Gastroesophageal sphincter (tissue), 4 donors: ENCODE data around the gene MFNG. TPM values are rescaled to one million over a fixed set of nuclear protein-coding genes. Genes with fewer than 3 reads are reported as not detected.

Experiments used
- ATAC-seq: fragments of 150-250 bp; one replicate; pipeline ENCODE4 v1.9.1; 2016; ENCODE audit warnings: mild to moderate bottlenecking, moderate library complexity
- H3K27ac ChIP-seq, 4 donors: fragments of 200-600 bp; sonication (generic) in 3 of 4; 1 replicate in 3 of 4; 2 replicates in 1 of 4; pipeline ENCODE4 v1.5.1; 2016 to 2019
- H3K27me3 ChIP-seq: fragments of 200-600 bp; sonication (generic); one replicate; pipeline ENCODE4 v1.5.1; 2019
- H3K36me3 ChIP-seq, 2 donors: fragments of 200-600 bp; sonication (generic); one replicate each; pipeline ENCODE4 v1.5.1; 2019; ENCODE audit warnings: control low read depth in 1 of 2
- H3K4me1 ChIP-seq, 3 donors: fragments of 200-600 bp; sonication (generic); 1 replicate in 2 of 3; 2 replicates in 1 of 3; pipeline ENCODE4 v1.5.1; 2016 to 2019; ENCODE audit warnings: control low read depth in 2 of 3
- H3K4me3 ChIP-seq, 2 donors: fragments of 200-600 bp; sonication (generic); one replicate each; pipeline ENCODE4 v1.5.1; 2019; ENCODE audit warnings: mild to moderate bottlenecking in 1 of 2, moderate library complexity in 1 of 2
- H3K9me3 ChIP-seq, 3 donors: fragments of 200-600 bp; sonication (generic); one replicate each; pipeline ENCODE4 v1.5.1; 2017 to 2019; ENCODE audit warnings: control low read depth in 2 of 3
- EP300 ChIP-seq: sonication (generic); formaldehyde crosslinking; IDR thresholded peaks from one replicate; pipeline ENCODE4 v1.6.1; 2017; ENCODE audit warnings: antibody characterized with exemption, mild to moderate bottlenecking
- POLR2A ChIP-seq, 2 donors: fragments of 450-650 bp; IDR thresholded peaks; one replicate each; pipeline ENCODE4 v1.6.1; 2017; ENCODE audit warnings: antibody characterized with exemption in 2 of 2, mild to moderate bottlenecking in 2 of 2, moderate library complexity in 1 of 2
- POLR2AphosphoS5 ChIP-seq: sonication (generic); formaldehyde crosslinking; IDR thresholded peaks from one replicate; pipeline ENCODE4 v1.6.1; 2017; ENCODE audit warnings: antibody characterized with exemption
- WGBS, 2 donors: methylation state at CpG; one replicate each; pipeline ENCODE4 v1.1.5; 2018; ENCODE audit warnings: low coverage in 1 of 2; 5-methylcytosine and 5-hydroxymethylcytosine counted together
- total RNA-seq, 4 donors: library from RNA; depleted of rRNA; stranded (reverse); fragments of >200 nt; gene quantifications; one replicate each; pipeline ENCODE4 v1.1.0, GENCODE V29; 2016
- TF ChIP-seq, protein P1 (sequence below), 4 experiments: fragments of 200-600 bp in 2 of 4; fragments of 450-650 bp in 2 of 4; sonication (generic) in 1 of 4; IDR thresholded peaks; one replicate each; pipeline ENCODE4 v1.5.1; 2017 to 2019; ENCODE audit warnings: antibody characterized with exemption in 4 of 4, mild to moderate bottlenecking in 2 of 4, moderate library complexity in 2 of 4

MFNG gene
- total RNA-seq, 4 donors from 2014 or later, result 6.4 to 14.6 (median 12.1) TPM

DNA sequence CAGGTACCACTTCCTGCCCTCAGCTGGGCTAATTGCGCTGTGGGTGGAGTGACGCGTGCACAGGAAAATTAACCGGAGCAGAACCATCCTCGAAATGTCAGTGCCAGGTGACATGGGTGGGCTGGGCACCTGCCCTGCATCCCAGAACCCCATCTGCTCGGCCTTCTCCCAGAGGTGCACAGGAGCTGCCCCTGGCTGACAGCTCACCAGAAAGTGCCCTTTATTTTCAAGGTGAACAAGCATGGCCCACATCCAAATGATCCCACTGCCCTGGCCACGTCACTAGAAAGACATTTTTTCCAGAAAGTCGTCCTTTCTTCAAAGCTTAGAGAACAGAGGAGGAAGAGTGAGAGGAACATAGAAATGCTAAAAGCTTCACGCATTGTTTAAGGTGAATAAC is 54.8 kb downstream of the MFNG start:
- Histone ChIP-seq H3K36me3 (no peaks in the 10 kb centered on the region), H3K4me3 (no peak overlapping the region), H3K27me3 (peaks cover 97% of the 10 kb centered on the region), H3K9me3 (peaks cover 0 to 10% (median 0%) of the 10 kb centered on the region in 3 donors), H3K4me1 (peaks cover 0 to 18% (median 3%) of the 10 kb centered on the region in 3 donors), H3K27ac (no peak overlapping the region)
- no peak for ATAC-seq
- TF ChIP-seq, protein P1, sequence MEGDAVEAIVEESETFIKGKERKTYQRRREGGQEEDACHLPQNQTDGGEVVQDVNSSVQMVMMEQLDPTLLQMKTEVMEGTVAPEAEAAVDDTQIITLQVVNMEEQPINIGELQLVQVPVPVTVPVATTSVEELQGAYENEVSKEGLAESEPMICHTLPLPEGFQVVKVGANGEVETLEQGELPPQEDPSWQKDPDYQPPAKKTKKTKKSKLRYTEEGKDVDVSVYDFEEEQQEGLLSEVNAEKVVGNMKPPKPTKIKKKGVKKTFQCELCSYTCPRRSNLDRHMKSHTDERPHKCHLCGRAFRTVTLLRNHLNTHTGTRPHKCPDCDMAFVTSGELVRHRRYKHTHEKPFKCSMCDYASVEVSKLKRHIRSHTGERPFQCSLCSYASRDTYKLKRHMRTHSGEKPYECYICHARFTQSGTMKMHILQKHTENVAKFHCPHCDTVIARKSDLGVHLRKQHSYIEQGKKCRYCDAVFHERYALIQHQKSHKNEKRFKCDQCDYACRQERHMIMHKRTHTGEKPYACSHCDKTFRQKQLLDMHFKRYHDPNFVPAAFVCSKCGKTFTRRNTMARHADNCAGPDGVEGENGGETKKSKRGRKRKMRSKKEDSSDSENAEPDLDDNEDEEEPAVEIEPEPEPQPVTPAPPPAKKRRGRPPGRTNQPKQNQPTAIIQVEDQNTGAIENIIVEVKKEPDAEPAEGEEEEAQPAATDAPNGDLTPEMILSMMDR (IDR thresholded peaks at IDR 0.05), result no peak
- no peak for TF ChIP-seq POLR2AphosphoS5
- no peak for TF ChIP-seq POLR2A (IDR thresholded peaks at IDR 0.05)
- no peak for TF ChIP-seq EP300
- 71 to 100% methylated on average over 1 to 4 of the region's 9 CpGs for WGBS, 2 donors

DNA sequence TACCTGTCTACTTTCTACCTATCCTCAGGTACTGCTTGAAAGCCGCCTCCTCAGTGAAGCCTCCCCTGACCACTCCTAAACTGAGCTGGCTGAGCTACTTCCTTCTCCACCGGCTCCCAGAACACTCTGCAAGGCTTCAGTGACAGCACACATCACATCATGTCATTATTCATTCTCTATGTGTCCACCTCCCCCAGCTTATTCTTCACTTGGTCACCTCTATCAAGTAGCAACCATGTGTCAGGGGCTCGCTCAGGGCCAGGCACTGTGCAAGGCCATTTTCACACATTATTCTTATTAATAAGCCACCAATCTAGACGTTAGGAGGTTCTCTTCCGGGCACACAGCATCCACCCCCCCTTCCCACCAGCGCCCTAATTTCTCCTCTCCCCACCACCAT is 55.2 kb downstream of the MFNG start:
- WGBS, 2 donors, result 54 to 66% methylated on average over 2 to 3 of the region's 6 CpGs
- H3K9me3 ChIP-seq, result peaks cover 0 to 10% (median 0%) of the 10 kb centered on the region in 3 donors
- no peak for TF ChIP-seq EP300
- TF ChIP-seq POLR2AphosphoS5, result no peak
- no peak for TF ChIP-seq POLR2A (IDR thresholded peaks at IDR 0.05)
- TF ChIP-seq, protein P1 (IDR thresholded peaks at IDR 0.05), result no peak
- no peak overlapping the region for H3K27ac ChIP-seq
- ATAC-seq, result no peak
- peaks cover 98% of the 10 kb centered on the region for H3K27me3 ChIP-seq
- no peak overlapping the region for H3K4me3 ChIP-seq
- peaks cover 0 to 18% (median 3%) of the 10 kb centered on the region in 3 donors for H3K4me1 ChIP-seq
- no peaks in the 10 kb centered on the region for H3K36me3 ChIP-seq

DNA sequence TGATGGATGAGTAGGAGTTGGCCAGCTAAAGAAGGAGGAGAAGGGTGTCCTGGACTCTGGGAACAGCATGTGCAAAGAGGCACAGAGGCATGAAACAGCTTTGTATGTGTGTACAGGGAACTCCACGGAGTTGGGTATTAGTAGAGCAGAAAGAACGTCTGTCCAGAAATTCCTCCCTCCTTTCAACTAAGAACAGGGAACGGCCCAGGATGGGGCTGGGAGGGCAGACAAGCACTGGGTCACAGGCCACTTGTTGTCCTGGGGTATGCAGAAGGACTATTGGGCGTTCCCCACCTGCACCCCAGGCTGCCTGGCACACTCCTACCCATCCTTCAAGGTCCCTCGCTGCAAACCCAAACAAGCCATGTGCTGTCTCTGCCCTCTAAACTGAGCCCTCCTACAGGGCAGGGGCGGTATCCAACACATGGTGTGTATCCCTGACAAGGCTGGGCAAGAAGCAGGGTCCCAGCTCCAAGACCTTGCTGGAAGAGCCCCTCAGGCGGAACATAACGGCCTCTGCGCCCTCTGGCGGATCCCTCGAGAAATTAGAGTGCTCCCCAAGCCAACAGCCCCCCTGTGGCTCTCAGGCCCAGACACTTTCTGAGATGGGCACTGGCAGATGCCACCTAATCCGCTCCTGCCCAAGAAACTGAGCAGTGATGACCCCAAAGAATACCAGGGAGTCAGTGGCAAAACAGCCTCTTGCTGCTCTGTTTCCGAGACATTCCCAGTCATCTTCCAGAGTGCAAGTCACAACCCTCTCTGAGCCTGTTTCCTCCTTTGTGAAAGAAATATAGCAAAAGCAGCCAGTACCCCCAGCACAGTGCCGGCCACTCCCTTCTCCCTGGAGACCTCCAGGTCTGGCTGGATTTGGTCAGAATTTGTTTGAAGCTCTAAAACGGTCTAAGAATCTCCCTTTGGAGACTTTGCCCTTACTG is 57.3 kb downstream of the MFNG start:
- TF ChIP-seq POLR2AphosphoS5, result no peak
- TF ChIP-seq, protein P1 (IDR thresholded peaks at IDR 0.05), result peak in 2 of 4 experiments; percentile 41 to 53
- no peak for TF ChIP-seq EP300
- TF ChIP-seq POLR2A (IDR thresholded peaks at IDR 0.05), result no peak
- H3K36me3 ChIP-seq, result no peaks in the 10 kb centered on the region
- 31 to 33% methylated on average over 8 to 11 of the region's 15 CpGs for WGBS, 2 donors
- no peak overlapping the region for H3K4me3 ChIP-seq
- peaks cover 0 to 18% (median 3%) of the 10 kb centered on the region in 3 donors for H3K4me1 ChIP-seq
- ATAC-seq, result no peak
- H3K27me3 ChIP-seq, result peaks cover 100% of the 10 kb centered on the region
- no peak overlapping the region for H3K27ac ChIP-seq
- peaks cover 0 to 10% (median 0%) of the 10 kb centered on the region in 3 donors for H3K9me3 ChIP-seq

DNA sequence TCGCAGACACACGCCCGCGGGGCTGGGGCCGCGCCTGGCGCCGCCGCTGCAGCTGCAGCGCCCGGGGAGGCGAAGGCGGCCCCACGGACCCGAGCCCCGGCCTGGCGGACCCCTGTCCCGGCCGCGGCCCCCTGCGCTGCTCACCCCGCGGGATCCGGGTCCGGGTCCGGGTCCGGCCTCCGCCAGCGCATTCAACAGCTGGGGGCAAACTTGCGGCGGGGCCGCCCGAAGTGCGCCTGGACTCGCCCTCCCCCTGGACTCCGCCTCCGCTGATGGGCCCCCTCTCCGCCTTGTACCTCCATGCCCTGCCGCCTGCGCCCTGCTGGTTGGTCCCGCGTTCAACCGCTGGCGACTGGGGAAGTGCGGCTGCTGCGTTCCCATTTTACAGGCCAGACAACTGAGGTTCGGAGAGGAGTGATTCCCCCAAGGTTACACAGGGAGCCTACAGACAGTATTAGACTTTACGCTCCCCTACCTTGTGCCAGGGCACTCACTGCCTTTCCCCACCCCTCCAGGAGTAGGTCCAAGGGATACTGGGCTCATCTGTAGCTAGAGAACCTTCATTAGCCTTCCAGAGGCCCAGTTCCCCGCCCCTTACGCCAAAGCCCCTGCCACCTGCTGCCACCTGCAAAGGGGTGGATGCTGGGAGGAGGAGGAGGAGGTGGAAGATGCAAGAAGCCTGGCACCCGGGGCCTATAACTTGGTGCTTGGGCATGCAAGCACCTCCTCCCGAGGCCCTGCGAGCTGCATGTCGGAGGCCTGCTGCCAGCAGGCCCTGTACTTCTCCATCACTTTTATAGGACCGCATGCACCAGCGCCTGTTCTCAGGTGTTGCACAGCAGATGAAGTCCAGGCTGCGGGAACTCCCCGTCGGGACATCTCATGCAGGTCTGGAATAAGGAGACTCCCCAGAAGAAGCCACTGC is 58.2 kb downstream of the MFNG start:
- peaks cover 0 to 9% (median 0%) of the 10 kb centered on the region in 3 donors for H3K9me3 ChIP-seq
- peaks cover 0 to 18% (median 3%) of the 10 kb centered on the region in 3 donors for H3K4me1 ChIP-seq
- H3K36me3 ChIP-seq, result no peaks in the 10 kb centered on the region
- peak overlapping the region in 1 of 2 donors; percentile 52 for H3K4me3 ChIP-seq
- H3K27me3 ChIP-seq, result peaks cover 100% of the 10 kb centered on the region
- TF ChIP-seq, protein P1 (IDR thresholded peaks at IDR 0.05), result no peak
- TF ChIP-seq EP300 (no peak), POLR2A (IDR thresholded peaks at IDR 0.05) (no peak), POLR2AphosphoS5 (no peak)
- ATAC-seq, result no peak
- no CpG with 5 or more reads among the region's 59 CpGs for WGBS, 2 donors
- H3K27ac ChIP-seq, result no peak overlapping the region
